SKM-1 treated with dmso at 0.1 percent for 144 hours (cell line): ENCODE results near the gene ITGA7.
A peak's percentile ranks its signal among the peaks of the same experiment; 100 is the strongest.

Source experiments
- DNase-seq: peaks from one replicate; lab custom pipeline; 2025; ENCODE audit not compliant: unreplicated experiment; lab: John Stamatoyannopoulos, UW

Gene ITGA7

GRCh38 chr12:55703901-55704761, 3.6 kb downstream of the ITGA7 start:
- DNase-seq: no peak

GRCh38 chr12:55703288-55703687, 4.4 kb downstream of the ITGA7 start:
- DNase-seq: no peak

GRCh38 chr12:55702861-55703260, 4.8 kb downstream of the ITGA7 start:
- no peak for DNase-seq

- DNase-seq: peak; percentile 11
These were observed 7.3 kb downstream of the ITGA7 start for GRCh38 chr12:55700255-55701018.

GRCh38 chr12:55699471-55700055, 8.1 kb downstream of the ITGA7 start:
- no peak for DNase-seq

GRCh38 chr12:55698965-55699364, 8.7 kb downstream of the ITGA7 start:
- DNase-seq: no peak

GRCh38 chr12:55698241-55698955, 9.3 kb downstream of the ITGA7 start:
- DNase-seq: no peak

GRCh38 chr12:55697686-55698085, 10.0 kb downstream of the ITGA7 start:
- no peak for DNase-seq

GRCh38 chr12:55696796-55697462, 10.8 kb downstream of the ITGA7 start:
- DNase-seq: no peak

- DNase-seq: no peak
These were observed 11.6 kb downstream of the ITGA7 start for GRCh38 chr12:55696141-55696540.

GRCh38 chr12:55695349-55695748, 12.4 kb downstream of the ITGA7 start:
- no peak for DNase-seq

- DNase-seq: no peak
These were observed 13.1 kb downstream of the ITGA7 start for GRCh38 chr12:55694651-55695050.

GRCh38 chr12:55694188-55694515, 13.6 kb downstream of the ITGA7 start:
- DNase-seq: no peak

GRCh38 chr12:55693323-55694187, 14.1 kb downstream of the ITGA7 start:
- DNase-seq: no peak

GRCh38 chr12:55692631-55693322, 14.9 kb downstream of the ITGA7 start:
- no peak for DNase-seq

- DNase-seq: no peak
These were observed 18.7 kb downstream of the ITGA7 start for GRCh38 chr12:55688716-55689655.

GRCh38 chr12:55687746-55688145, 20.0 kb downstream of the ITGA7 start:
- no peak for DNase-seq

- DNase-seq: no peak
These were observed 21.2 kb downstream of the ITGA7 start for GRCh38 chr12:55686366-55687010.
